Brain pericyte (primary cell): ENCODE results near the gene KIF22.
A peak's percentile ranks its signal among the peaks of the same experiment; 100 is the strongest.
"Not testable (repeated sequence)": the region's sequence is repeated elsewhere in the genome, so short reads cannot be mapped to it uniquely, and the experiment has no call there.

Experiments
- DNase-seq: peaks from one replicate; pipeline ENCODE4 v3.0.0-alpha.2; 2012; ENCODE audit warnings: low read depth, low spot score

The KIF22 gene

GRCh38 chr16:29815032-29815721 lies 24.6 kb downstream of the KIF22 start:
- no peak for DNase-seq

GRCh38 chr16:29815793-29816693 lies 25.5 kb downstream of the KIF22 start, which contains the start of gene PAGR1:
Gene PAGR1, plus strand, starts transcription at chr16:29816152. Its CDS starts 374 bp downstream, at chr16:29816526.
- peak; percentile 99 for DNase-seq

- DNase-seq: no peak
Measured at GRCh38 chr16:29816694-29817441, 26.3 kb downstream of the KIF22 start.

- no peak for DNase-seq
Measured at GRCh38 chr16:29818082-29818481, 27.5 kb downstream of the KIF22 start.

GRCh38 chr16:29819506-29819905 lies 29.0 kb downstream of the KIF22 start:
- no peak for DNase-seq

- no peak for DNase-seq
Measured at GRCh38 chr16:29820271-29820701, 29.7 kb downstream of the KIF22 start, which contains the start of gene MVP. Gene MVP, plus strand, starts transcription at chr16:29820462. Its CDS starts 10,088 bp downstream, at chr16:29830550.

- no peak for DNase-seq
Measured at GRCh38 chr16:29820730-29821642, 30.4 kb downstream of the KIF22 start.

GRCh38 chr16:29821643-29822115 lies 31.1 kb downstream of the KIF22 start:
- no peak for DNase-seq

GRCh38 chr16:29824589-29825144 lies 34.1 kb downstream of the KIF22 start:
- DNase-seq: no peak

GRCh38 chr16:29825145-29826044 lies 34.8 kb downstream of the KIF22 start:
- peak; percentile 80 for DNase-seq

- no peak for DNase-seq
Measured at GRCh38 chr16:29826342-29826695, 35.8 kb downstream of the KIF22 start.

GRCh38 chr16:29830774-29831173 lies 40.2 kb downstream of the KIF22 start:
- no peak for DNase-seq

- no peak for DNase-seq
Measured at GRCh38 chr16:29831490-29831889, 40.9 kb downstream of the KIF22 start.

- DNase-seq: not testable (repeated sequence)
Measured at GRCh38 chr16:29833219-29833618, 42.7 kb downstream of the KIF22 start.

- DNase-seq: no peak
Measured at GRCh38 chr16:29834079-29834478, 43.5 kb downstream of the KIF22 start.

GRCh38 chr16:29835926-29836325 lies 45.4 kb downstream of the KIF22 start:
- DNase-seq: no peak

- no peak for DNase-seq
Measured at GRCh38 chr16:29836623-29837022, 46.1 kb downstream of the KIF22 start.

GRCh38 chr16:29837841-29838240 lies 47.3 kb downstream of the KIF22 start:
- DNase-seq: no peak

GRCh38 chr16:29839822-29840221 lies 49.3 kb downstream of the KIF22 start:
- DNase-seq: no peak
